Panc1 (cell line): Measurements from ENCODE around the gene DPH3. TPM values are rescaled to one million over a fixed set of nuclear protein-coding genes. Genes with fewer than 3 reads are reported as not detected.

Experiments used
- ATAC-seq: fragments of 200-7000 bp; cut with Tn5 transposase; 2 replicates; pipeline ENCODE4 v1.9.1; 2020; ENCODE audit warnings: mild to moderate bottlenecking, moderate library complexity
- BruUV-seq: library from RNA; stranded (reverse); fragments of 400-500 nt; replicated peaks from 2 replicates; lab custom pipeline; 2021; lab: Mats Ljungman, UMichigan
- CTCF ChIA-PET: fragments of 300-600 bp; sonication (Branson Sonifier 250); formaldehyde crosslinking; loops from one replicate; lab custom pipeline; 2022; ENCODE audit warnings: antibody characterized with exemption; lab: Charles Lee
- POLR2A ChIA-PET: fragments of 300-600 bp; sonication (Branson Sonifier 250); formaldehyde crosslinking; loops from one replicate; lab custom pipeline; 2022; ENCODE audit warnings: antibody characterized with exemption; lab: Charles Lee
- DNase-seq: peaks from one replicate; pipeline ENCODE4 v3.0.0-alpha.2; 2010; ENCODE audit warnings: low read depth, low spot score
- H3K27ac ChIP-seq: 2 replicates; pipeline ENCODE4 v1.5.1; 2011; ENCODE audit warnings: mild to moderate bottlenecking, low read length, inconsistent platforms
- H3K27me3 ChIP-seq: fragments of 200-500 bp; sonication (Bioruptor generic); 2 replicates; pipeline ENCODE4 v1.6.0; 2014; ENCODE audit warnings: low read length, inconsistent platforms; ENCODE audit not compliant: control insufficient read depth, insufficient read depth
- H3K36me3 ChIP-seq: fragments of 200-500 bp; sonication (Bioruptor generic); 2 replicates; pipeline ENCODE4 v1.5.1; 2014; ENCODE audit warnings: inconsistent platforms, mild to moderate bottlenecking, low read length, moderate library complexity; ENCODE audit not compliant: control insufficient read depth, insufficient read depth
- H3K4me1 ChIP-seq: 2 replicates; pipeline ENCODE4 v1.5.1; 2011; ENCODE audit warnings: inconsistent platforms, mild to moderate bottlenecking, low read length, moderate library complexity; ENCODE audit not compliant: control insufficient read depth, insufficient read depth
- H3K4me3 ChIP-seq, 2 experiments: 2 replicates each; pipeline ENCODE4 v1.5.1; 2011 to 2012; ENCODE audit warnings: low read depth in 2 of 2, low read length in 2 of 2, mild to moderate bottlenecking in 2 of 2, inconsistent platforms in 1 of 2, moderate library complexity in 1 of 2
- H3K9me3 ChIP-seq: fragments of 200-500 bp; sonication (Bioruptor generic); 2 replicates; pipeline ENCODE4 v1.5.1; 2014; ENCODE audit warnings: low read depth, mild to moderate bottlenecking, inconsistent platforms, low read length, moderate library complexity; ENCODE audit not compliant: control insufficient read depth, insufficient read depth
- POLR2AphosphoS5 ChIP-seq: IDR thresholded peaks from 2 replicates; pipeline ENCODE4 v1.6.1; 2012; ENCODE audit warnings: mild to moderate bottlenecking, low read depth, low read length, moderate library complexity
- SIN3A ChIP-seq: IDR thresholded peaks from 2 replicates; pipeline ENCODE4 v1.6.1; 2012; ENCODE audit warnings: low read depth, mild to moderate bottlenecking, low read length, moderate library complexity, borderline replicate concordance; ENCODE audit not compliant: insufficient read depth
- TCF7L2 ChIP-seq: IDR thresholded peaks from 2 replicates; pipeline ENCODE4 v1.6.1; 2011; ENCODE audit warnings: mild to moderate bottlenecking, low read depth, low read length, inconsistent platforms
- in situ Hi-C: cut with HindIII; loops from 2 replicates; pipeline ENCODE4 v1.10.0; 2016; ENCODE audit warnings: low sequenced_read_pairs, low pct_unique_long_range_greater_than_20kb
- intact Hi-C: fragments of 100-400 bp; cut with micrococcal nuclease; formaldehyde crosslinking; loops from one replicate; pipeline ENCODE4 v1.10.0; 2022; ENCODE audit not compliant: unreplicated experiment
- total RNA-seq: library from RNA; stranded (reverse); gene quantifications from one replicate; pipeline ENCODE4 v1.2.1, GENCODE V29; 2021; ENCODE audit not compliant: unreplicated experiment
- TF ChIP-seq, protein P1 (sequence below), 2 experiments: IDR thresholded peaks; 2 replicates each; pipeline ENCODE4 v1.6.1; 2011 to 2012; ENCODE audit warnings: low read depth in 2 of 2, control low read depth in 1 of 2, low read length in 1 of 2, mild to moderate bottlenecking in 1 of 2, moderate library complexity in 1 of 2; ENCODE audit not compliant: insufficient read depth in 1 of 2
- TF ChIP-seq, protein P2 (sequence below): fragments of 450-650 bp; IDR thresholded peaks from 2 replicates; pipeline ENCODE4 v1.5.1; 2017; ENCODE audit warnings: mild to moderate bottlenecking

Gene DPH3
- total RNA-seq, 1 experiment from 2014 or later, result 16.5 TPM

DNA sequence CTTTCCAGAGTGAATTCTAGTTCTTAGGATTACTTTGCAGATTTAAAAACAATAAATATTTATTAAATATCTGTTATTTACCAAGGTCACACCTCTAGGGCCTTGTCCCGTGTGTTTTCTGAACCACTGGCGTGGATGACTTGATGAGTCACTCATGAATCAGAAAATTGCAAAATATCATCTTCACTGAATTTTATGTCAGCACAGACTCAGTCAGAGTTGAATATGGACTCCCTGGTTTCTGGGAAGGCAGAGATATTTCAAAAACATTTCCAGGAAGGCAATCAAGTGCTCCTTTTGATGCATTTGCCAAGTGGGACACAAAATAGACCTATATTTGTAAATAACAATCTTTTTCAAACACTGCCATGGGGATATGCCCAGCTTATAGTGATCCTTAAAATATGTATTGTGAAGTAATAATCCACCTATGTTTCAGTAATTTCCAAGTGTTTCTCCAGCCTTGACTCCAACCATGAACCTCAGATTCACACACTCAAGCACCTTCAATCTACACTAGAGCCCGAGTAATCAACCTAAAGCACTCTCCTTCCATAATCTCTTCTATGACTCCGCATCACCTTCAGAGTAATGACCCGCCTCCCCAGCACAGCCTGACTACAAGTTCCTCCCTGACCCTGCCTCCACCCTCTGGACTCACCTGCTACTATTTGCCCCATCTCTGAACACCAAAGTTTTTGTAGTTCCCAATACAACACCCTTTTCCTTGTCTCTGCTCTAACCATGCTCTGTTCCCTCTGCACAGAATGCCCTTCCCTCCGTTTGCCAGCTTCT is 24.3 kb downstream of the DPH3 start:
- CTCF ChIA-PET, result no interaction called here
- POLR2A ChIA-PET, result no interaction called here
- BruUV-seq, result no TSS peak
- Histone ChIP-seq H3K27me3 (no peaks in the 10 kb centered on the region), H3K9me3 (no peaks in the 10 kb centered on the region), H3K4me1 (no peaks in the 10 kb centered on the region), H3K4me3 (no peak overlapping the region), H3K27ac (no peak overlapping the region), H3K36me3 (no peaks in the 10 kb centered on the region)
- TF ChIP-seq, protein P1, sequence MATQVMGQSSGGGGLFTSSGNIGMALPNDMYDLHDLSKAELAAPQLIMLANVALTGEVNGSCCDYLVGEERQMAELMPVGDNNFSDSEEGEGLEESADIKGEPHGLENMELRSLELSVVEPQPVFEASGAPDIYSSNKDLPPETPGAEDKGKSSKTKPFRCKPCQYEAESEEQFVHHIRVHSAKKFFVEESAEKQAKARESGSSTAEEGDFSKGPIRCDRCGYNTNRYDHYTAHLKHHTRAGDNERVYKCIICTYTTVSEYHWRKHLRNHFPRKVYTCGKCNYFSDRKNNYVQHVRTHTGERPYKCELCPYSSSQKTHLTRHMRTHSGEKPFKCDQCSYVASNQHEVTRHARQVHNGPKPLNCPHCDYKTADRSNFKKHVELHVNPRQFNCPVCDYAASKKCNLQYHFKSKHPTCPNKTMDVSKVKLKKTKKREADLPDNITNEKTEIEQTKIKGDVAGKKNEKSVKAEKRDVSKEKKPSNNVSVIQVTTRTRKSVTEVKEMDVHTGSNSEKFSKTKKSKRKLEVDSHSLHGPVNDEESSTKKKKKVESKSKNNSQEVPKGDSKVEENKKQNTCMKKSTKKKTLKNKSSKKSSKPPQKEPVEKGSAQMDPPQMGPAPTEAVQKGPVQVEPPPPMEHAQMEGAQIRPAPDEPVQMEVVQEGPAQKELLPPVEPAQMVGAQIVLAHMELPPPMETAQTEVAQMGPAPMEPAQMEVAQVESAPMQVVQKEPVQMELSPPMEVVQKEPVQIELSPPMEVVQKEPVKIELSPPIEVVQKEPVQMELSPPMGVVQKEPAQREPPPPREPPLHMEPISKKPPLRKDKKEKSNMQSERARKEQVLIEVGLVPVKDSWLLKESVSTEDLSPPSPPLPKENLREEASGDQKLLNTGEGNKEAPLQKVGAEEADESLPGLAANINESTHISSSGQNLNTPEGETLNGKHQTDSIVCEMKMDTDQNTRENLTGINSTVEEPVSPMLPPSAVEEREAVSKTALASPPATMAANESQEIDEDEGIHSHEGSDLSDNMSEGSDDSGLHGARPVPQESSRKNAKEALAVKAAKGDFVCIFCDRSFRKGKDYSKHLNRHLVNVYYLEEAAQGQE (IDR thresholded peaks at IDR 0.05; ENCODE audit: insufficient read depth in 1 of 2, low read depth in 2 of 2, low read length in 1 of 2), result no peak
- TF ChIP-seq, protein P2, sequence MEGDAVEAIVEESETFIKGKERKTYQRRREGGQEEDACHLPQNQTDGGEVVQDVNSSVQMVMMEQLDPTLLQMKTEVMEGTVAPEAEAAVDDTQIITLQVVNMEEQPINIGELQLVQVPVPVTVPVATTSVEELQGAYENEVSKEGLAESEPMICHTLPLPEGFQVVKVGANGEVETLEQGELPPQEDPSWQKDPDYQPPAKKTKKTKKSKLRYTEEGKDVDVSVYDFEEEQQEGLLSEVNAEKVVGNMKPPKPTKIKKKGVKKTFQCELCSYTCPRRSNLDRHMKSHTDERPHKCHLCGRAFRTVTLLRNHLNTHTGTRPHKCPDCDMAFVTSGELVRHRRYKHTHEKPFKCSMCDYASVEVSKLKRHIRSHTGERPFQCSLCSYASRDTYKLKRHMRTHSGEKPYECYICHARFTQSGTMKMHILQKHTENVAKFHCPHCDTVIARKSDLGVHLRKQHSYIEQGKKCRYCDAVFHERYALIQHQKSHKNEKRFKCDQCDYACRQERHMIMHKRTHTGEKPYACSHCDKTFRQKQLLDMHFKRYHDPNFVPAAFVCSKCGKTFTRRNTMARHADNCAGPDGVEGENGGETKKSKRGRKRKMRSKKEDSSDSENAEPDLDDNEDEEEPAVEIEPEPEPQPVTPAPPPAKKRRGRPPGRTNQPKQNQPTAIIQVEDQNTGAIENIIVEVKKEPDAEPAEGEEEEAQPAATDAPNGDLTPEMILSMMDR, result no peak
- TF ChIP-seq TCF7L2 (no peak), SIN3A (no peak), POLR2AphosphoS5 (no peak)
- DNase-seq (peak; percentile 24), ATAC-seq (no peak)
- in situ Hi-C loops, result no loop called here
- intact Hi-C loops, result loop anchor here (10.0 kb wide), 1 partner anchor 56 kb away; no protein-coding TSS in a partner anchor

DNA sequence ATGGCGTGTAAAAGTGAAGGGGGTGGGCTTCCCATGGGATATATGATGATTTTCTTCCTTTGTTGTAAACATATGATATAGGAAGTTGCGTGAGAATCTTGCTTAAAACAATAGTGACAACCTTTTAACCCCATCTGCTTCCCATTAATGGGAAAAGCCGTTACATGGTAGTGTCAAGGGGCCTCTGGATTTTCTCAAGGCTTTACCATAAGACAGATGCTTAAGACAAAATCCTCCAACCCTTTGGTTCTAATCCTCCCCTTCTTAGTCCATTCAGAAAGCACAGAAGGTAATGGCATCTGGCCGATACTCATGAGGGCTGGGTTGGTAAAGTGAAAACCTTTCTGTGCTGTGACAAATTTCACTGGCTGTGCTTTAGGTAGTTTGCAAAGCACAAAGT is 25.0 kb downstream of the DPH3 start:
- Histone ChIP-seq H3K27me3 (no peaks in the 10 kb centered on the region), H3K4me3 (no peak overlapping the region), H3K36me3 (no peaks in the 10 kb centered on the region), H3K9me3 (no peaks in the 10 kb centered on the region), H3K4me1 (no peaks in the 10 kb centered on the region), H3K27ac (no peak overlapping the region)
- in situ Hi-C loops, result no loop called here
- no peak for DNase-seq
- BruUV-seq, result no TSS peak
- CTCF ChIA-PET, result no interaction called here
- intact Hi-C loops, result loop anchor here (10.0 kb wide), 1 partner anchor 55 kb away; no protein-coding TSS in a partner anchor
- POLR2A ChIA-PET, result no interaction called here
- ATAC-seq, result no peak
- TF ChIP-seq, protein P2, result no peak
- no peak for TF ChIP-seq SIN3A
- TF ChIP-seq, protein P1 (IDR thresholded peaks at IDR 0.05; ENCODE audit: insufficient read depth in 1 of 2, low read depth in 2 of 2, low read length in 1 of 2), result no peak
- TF ChIP-seq POLR2AphosphoS5, result no peak
- TF ChIP-seq TCF7L2, result no peak
